GM21619 (cell line): ENCODE data around the gene FOXF1.

ENCODE experiments used
- ATAC-seq: cut with Tn5 transposase; IDR thresholded peaks from one replicate; pipeline ENCODE4 v1.9.1; 2021; ENCODE audit not compliant: unreplicated experiment

Gene FOXF1

DNA sequence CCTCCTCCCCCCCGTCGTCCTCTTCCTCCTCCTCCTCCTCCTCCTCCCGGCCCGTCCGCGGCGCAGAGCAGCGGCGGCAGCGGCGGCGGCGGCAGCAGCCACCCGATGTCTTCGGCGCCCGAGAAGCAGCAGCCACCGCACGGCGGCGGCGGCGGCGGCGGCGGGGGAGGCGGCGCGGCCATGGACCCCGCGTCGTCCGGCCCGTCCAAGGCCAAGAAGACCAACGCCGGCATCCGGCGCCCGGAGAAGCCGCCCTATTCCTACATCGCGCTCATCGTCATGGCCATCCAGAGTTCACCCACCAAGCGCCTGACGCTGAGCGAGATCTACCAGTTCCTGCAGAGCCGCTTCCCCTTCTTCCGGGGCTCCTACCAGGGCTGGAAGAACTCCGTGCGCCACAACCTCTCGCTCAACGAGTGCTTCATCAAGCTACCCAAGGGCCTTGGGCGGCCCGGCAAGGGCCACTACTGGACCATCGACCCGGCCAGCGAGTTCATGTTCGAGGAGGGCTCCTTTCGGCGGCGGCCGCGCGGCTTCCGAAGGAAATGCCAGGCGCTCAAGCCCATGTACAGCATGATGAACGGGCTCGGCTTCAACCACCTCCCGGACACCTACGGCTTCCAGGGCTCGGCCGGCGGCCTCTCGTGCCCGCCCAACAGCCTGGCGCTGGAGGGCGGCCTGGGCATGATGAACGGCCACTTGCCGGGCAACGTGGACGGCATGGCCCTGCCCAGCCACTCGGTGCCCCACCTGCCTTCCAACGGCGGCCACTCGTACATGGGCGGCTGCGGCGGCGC is at the start of gene FOXF1:
TSS of gene FOXF1 (plus strand) at position 63 of the 797 bp plus-strand sequence. CDS start at position 106, 43 bp downstream.
- no peak for ATAC-seq

DNA sequence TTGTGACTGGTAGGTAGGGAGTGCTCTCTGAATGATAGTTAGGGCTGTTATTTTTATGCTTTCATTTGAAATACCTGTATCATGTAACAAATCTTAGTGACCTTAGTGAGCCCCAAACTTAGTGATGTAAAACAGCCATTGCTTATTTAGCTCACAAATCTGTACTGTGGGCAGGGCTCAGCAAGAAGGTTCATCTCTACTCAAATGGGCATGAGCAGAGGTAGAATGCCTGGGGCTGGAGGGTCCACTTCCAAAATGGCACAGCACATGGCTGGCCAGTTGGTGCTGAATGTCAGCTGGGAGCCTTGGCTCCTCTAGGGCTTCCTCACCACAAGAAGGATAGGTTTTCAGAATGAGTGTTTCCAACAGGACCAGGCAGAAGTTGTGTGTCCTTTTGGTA is 49.3 kb upstream of the FOXF1 start:
- no peak for ATAC-seq

DNA sequence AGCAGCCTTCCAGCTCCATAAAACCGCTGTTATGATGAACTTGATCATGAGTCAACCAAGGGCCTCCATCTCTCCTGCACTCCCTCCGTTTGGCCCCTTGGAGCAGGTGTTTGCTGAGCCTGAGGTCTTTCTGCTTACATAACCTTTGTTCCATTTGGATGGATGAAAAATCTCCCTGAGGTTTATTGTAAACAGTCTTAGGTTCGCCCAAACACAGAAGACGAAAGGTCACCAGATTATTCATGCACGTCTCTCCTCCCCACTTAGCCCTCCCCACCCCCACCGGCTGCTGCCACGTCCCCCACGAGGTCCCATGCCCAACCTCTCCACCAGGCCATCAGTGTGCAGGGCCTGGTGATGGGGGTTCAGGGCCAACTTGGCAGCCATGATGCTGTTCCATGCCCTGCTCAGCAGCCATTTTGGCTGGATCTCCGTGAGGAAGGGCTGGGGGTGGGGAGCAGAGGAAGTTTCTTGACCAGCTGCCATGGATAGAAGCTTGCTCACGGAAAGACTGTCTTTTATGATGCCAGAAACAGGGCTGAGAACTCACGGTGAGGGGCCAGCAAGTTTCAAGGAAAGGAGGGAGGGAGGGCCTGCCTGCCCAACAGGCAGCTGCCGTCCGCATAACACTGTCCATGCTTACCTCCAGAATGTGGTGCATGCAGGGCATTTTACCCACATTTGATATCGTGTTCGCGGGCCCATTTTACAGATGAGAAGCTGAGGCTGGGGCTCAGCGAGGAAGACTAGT is 47.8 kb upstream of the FOXF1 start:
- no peak for ATAC-seq

DNA sequence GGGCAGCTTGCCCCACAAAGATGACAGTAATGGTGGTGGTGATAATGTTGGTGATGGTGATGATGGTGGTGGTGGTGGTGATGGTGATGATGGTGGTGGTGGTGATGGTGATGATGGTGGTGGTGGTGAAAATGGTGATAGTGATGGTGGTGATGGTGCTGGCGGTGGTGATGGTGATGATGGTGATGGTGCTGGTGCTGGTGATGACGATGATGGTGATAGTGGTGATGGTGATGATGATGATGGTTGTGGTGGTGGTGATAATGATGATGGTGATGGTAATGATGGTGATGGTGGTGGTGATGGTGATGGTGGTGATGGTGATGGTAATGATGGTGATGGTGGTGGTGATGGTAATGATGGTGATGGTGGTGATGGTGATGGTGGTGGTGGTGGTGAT is 46.3 kb upstream of the FOXF1 start:
- no peak for ATAC-seq

DNA sequence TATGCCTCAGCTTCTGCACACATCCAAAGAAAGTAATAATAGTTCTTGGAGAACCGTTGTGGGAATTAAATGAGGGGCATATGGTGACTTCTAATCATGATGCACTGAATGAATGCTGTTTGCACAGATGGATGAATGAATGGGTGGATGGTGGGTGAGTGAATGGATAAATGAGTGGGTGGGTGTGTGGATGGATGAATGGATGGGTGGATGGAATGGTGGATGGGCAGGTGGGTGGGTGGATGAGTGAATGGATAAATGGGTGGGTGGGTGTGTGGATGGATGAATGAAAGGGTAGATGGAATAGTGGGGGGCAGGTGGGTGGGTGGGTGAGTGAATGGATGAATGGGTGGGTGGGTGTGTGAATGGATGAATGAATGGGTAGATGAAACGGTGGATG is 44.9 kb upstream of the FOXF1 start:
- no peak for ATAC-seq

DNA sequence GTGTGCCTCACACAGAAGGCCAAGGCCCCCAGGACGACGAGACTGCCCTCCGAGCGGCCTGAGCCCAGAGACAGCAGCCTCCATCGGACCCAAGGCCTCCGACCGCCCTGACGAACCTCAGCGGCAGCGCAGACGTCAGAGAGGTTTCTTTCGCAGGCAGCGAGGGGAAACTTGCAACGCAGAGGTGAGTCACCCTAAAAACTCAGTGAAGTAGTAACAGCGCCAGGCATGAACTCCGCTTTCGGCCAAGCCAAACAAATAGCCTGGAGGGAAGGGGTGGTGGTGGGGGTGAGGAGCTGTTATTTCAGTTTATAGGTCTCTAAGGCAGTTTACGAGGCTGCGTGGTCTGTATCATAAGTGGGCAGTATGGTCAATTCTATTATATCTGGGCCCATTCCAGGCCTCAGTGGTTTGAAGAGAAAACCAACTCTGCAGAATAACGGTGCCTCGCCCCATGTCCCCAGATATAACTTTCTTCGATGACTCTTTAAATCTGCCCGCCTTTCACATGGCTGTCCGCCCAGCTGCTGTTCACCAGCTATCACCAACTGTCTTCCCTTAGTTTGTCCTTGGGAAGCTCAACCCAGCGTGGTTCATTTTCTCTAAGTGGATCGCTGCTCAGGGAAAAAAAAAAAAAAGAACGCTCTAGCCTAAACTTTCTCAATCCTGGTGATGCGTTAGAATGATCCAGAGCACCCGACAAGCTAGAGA is 43.5 kb upstream of the FOXF1 start:
- no peak for ATAC-seq

DNA sequence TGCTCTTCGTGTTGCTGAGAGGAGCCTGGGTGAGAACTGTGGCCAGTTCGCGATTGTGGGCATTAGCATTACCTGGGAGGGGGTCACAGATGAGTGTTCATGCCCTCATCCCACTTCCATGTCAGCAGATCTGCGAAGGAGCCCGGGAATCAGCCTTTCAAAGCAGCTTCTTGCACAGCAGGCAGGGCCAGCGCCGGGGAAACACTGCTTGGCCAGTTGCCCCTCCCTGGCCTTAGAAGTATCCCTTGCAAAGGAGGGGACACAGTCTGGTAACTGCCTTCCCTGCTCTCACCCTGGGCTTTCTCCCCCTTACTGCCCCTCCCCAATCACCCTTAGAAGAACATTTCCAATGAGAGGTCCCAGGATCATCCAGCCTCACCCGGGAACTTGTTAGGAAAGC is 42.8 kb upstream of the FOXF1 start:
- no peak for ATAC-seq

DNA sequence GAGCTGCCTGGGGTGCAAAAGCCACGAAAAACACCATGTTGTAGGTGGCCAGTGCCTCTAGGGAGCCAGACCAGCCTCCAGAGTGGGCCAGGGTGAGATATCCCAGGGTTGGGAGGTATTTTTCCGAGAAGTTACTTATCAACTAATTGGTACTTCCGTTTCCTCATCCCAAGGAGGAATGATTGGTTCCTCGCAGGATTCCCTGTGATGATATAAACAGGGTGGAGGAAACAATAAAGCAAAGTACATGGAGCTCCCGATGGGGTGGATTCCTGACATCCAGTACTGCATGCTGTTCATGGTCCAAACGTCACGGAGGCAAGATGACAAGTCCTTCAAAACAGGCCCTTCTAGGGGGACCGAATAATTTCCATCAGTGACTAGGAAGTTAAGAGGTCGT is 39.4 kb upstream of the FOXF1 start:
- no peak for ATAC-seq

DNA sequence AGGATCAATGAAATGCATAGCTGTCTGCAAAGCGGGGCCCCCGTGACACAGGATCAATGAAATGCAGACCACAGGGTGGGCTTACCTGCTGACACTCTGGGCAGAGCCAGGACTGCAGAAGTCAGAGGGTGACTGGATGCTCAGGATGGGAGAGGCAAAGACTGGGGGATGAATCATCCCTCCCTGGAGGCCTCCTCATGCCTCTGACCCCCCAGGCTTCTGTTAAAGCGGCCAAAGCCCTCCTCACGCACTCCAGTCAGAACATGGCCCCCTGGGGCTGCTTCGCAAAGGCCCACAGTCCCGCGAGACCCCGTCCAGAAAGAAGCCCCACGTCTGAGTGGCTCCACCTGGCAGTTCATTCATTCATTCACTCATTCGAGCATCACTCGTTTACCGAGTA is 38.4 kb upstream of the FOXF1 start:
- ATAC-seq = no peak

DNA sequence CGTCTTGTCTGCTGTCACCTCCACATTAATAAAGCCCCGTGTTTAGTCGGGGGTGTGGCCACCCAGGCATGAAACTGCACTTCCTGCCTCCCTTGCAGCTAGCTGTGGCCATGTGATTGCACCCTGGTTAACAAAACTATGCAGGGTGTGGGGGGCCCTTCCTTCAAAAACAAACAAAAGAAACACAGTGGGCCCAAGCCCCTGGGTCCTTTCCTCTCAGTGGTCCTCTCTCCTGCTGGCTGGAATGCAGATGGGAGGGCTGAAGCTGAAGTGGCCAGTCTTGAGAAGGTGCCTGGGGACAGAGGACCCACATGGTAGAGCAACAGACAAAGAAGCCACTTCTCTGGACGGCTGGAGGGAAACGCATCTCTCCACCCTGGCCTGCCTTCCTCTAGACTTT is 38.0 kb upstream of the FOXF1 start:
- ATAC-seq = no peak

DNA sequence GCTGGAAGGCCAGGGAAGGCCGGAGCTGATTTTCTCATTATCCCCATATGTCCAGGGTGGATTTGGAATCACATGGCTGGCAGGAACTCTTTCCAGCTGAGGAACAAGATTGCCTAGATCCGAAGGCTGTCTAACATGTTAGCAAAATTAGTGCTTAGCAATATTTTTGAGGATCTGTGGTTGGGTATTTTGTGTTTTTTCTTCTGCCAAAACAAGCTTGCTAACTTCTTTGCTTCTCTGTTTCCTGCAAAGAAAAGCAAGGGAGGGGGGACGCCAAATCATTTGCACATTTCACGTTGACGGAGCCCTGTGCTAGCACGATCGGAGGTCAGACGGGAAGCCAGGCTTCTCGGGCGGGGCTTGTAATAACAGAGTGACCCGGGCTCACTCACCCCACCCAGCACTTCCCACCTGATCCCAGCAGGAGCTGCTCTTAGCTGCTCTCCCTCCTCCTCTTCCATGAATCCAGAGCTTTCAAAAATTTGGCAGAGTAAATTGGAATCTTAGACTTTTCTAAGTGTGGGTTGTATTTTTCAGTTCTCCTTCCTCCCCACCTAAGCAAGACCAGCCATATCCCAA is 33.3 kb upstream of the FOXF1 start:
- ATAC-seq = no peak

DNA sequence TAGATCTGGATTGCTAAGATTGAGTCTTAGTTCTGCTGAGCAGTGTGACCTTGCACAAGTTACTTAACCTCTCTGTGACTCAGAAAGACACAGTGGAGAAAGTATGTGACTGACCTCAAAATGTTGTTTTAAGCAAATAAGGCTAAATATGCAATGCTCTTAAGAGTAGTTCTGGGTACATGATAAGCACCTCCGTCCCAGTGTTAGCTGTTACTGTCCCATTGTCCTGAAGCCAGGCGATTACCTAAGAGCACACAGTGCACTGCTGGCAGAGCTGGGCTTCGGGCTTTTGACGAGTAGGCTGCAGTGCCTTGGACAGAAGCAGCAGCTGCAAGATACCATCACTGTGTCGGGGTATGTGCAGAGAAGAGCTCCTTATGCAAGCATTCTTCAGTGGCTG is 32.7 kb upstream of the FOXF1 start:
- ATAC-seq = no peak

DNA sequence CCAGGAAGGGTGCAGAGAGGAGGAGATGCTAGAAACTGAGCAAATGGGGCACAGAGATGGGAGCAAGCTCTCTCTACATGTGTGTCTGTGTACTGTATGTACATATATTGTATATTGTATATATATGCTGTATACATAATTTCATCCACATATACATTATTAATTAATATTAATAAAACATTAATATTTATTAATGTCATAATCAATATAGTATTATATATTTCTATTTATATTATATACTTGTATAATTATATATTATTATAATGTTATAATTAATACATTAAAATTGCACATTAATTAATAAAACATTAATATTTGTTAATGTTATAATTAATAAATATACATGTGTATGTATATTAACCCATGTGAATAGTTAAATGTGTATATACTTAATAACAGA is 31.5 kb upstream of the FOXF1 start:
- ATAC-seq = no peak

DNA sequence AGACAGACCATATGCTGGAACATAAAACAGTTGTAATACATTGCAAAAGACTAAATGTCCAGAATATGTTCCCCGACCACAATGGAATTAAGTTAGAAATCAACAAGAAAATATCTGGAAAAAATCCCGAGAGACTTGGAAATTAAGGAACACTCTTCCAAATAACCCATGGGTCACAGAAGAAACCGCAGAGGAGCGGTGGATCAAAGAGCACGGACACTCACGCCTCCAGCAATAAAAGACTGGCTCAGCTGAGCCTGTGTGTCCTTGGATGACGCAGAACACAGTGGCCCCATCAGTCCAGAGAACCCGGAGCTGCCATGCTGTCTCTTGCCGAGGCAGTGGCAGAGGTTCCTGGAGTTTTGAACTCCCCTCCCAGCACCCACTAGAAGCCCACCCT is 30.9 kb upstream of the FOXF1 start:
- no peak for ATAC-seq

DNA sequence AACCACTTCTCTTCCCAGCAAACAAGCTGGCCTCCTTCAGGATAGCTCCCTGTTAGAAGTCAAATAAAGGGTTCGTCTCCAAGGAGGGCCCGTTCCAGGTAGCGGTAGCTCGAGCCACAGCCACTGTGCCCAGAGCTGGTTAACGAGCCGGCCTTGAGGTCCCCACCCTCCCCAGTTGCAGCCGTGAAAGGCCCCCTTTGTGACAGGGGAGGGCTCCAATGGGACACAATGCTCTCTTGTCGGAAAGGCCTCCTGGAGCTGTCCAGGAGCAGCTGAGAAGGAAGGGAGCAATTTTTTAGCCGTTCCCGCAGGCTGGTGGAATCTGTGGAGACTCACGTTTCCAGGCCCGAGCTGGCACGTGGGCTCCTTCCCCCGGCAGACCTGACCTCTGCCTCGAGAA is 29.9 kb upstream of the FOXF1 start:
- no peak for ATAC-seq

DNA sequence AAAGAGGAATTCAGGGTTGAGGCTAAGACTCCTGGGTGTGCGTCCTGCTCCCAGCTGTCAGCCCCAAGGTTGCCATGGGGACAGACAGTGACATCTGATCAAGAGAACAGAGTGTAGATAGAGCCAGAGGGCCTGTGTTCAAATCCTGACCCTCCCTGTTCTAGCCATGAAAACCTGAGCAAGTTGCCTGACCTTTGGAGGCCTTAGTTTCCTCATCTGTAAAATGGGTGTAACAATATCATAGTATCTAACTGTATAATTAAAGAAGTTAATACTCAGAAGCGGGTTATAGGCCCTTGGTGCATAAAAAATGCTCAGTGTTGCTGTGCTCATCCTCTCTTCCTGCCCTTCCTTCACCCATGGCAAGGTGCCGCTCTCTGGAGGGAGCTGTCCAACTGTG is 28.7 kb upstream of the FOXF1 start:
- ATAC-seq = no peak

DNA sequence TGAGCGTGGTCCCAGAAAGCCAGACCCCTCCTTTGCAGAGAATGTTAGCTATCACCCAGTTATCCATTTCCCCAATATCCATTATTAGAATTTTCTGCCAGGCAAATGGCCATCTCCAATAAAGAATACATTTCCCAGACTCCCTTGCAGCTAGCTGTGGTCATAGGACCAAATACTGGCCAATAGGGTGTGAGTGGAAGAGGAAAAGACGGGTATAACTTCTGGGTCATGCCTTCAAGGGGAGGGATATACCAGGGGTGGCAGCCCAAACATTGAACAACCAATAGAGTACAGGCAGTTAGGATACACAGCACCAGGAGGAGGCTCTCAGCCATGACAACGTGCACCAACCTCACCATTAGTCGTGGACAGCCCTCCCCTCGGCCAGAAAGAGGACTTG is 26.1 kb upstream of the FOXF1 start:
- no peak for ATAC-seq

DNA sequence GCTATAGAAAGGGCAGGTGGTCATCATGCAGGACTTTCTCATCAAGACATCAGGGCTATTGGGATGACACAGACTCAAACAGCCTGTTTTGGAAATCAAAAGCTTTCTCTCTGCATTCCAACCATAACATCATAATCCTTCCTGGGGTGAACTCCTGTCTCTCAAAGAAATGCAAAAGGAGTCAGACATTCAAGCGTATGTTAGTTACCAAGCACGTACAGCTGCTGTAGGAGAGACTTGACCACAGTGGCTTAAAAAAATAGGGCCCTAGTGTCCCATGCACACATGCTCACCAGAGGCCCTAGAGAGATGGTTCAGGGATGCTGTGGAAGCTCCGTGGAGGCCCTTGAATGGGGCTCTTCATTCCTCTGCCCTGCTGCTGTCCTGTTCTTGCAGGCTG is 24.6 kb upstream of the FOXF1 start:
- ATAC-seq = no peak

DNA sequence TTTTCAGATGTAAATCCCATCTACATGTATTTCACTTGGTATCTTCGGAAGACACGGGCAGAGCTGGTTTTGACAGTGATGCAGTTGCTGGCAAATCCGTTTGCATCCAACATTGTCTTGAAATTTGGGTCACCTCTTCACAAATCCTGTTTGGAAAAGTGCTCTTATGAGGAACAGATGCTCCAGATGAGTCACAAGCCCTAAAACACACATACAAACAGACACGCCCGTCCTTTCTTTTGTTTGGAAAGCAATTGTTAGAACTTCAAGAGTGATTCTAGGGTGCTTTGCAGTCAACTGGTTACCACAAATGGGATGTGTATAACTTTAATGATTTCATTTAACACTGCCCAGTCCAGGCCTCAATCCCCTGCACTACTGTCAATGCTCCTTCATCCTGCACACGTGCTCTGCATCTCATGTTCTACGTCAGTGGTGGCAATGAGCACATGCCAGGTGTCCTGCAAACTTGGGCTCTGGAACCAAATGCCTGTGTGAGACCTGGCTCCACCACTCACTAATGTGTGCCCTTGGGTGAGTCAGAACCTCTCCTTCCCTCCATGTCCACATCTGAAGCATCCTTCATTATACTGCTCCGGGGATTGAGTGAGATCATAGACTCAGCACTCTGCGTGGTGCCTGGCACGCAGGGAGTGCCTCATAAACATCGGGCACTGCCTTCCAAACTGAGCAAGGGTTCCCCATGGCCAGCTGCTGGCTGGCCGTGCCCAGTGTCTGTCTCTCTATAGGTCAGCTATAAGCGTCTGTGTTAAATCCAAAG is 19.3 kb upstream of the FOXF1 start:
- no peak for ATAC-seq

DNA sequence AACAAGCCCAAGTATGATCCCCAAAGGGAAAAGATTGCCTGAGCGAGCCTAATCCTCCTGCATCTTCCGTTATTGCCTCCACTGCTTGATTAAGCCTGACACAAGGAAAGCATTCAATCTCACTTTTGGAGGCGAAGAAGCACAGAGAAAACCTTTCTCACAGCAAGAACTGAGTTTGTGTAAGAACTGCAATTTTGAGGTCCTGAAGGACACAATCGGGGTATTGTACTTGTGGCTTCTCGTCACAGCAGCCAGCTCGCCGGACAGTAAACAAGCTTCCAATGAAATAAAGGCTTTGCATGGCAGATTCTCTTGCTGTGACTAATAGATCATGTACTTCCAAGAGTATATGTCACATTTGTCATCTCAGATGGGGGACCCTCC is 18.7 kb upstream of the FOXF1 start:
- no peak for ATAC-seq
